AG09319 (cell line): ENCODE measurements around the gene ATG4B.
"Not testable (repeated sequence)": the region's sequence is repeated elsewhere in the genome, so short reads cannot be mapped to it uniquely, and the experiment has no call there.

Source experiments
- DNase-seq: peaks from one replicate; pipeline ENCODE4 v3.0.0-alpha.2; 2010; ENCODE audit warnings: low read depth; ENCODE audit errors: extremely low read depth
- TF ChIP-seq, protein P1 (sequence below): IDR thresholded peaks from 2 replicates; pipeline ENCODE4 v1.5.1; 2011; ENCODE audit warnings: low read depth, mild to moderate bottlenecking, inconsistent platforms, low read length, moderate library complexity

Gene ATG4B

DNA sequence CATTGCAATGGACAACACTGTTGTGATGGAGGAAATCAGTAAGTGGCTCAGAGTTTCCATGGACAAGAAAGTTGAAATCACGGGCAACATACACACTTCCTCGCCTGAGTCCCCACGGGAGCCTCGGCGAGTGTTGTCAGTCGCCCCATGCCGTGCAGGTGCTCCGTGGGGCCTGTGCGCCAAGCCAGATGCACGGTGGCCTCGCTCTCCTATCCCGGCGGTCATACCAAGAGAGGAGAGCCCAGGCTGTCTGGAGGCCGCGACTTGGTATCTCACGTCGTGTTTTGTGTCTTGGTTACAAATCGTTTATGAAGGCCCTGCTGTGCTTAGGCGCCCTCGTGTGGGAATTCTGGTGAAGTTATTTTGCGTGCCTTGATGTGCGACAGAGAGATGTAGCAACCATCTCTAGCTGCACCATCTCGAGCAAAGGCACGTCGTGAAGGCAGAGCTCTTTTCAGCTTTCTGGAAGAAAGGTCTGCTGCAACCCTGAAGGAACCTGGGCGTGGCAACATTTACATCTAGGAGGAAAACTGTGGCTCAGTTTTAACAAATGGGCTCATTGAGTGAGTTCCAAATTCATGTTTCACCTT is 21.8 kb downstream of the ATG4B start:
- DNase-seq = peak; percentile 40
- TF ChIP-seq, protein P1, sequence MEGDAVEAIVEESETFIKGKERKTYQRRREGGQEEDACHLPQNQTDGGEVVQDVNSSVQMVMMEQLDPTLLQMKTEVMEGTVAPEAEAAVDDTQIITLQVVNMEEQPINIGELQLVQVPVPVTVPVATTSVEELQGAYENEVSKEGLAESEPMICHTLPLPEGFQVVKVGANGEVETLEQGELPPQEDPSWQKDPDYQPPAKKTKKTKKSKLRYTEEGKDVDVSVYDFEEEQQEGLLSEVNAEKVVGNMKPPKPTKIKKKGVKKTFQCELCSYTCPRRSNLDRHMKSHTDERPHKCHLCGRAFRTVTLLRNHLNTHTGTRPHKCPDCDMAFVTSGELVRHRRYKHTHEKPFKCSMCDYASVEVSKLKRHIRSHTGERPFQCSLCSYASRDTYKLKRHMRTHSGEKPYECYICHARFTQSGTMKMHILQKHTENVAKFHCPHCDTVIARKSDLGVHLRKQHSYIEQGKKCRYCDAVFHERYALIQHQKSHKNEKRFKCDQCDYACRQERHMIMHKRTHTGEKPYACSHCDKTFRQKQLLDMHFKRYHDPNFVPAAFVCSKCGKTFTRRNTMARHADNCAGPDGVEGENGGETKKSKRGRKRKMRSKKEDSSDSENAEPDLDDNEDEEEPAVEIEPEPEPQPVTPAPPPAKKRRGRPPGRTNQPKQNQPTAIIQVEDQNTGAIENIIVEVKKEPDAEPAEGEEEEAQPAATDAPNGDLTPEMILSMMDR = peak; percentile 73

DNA sequence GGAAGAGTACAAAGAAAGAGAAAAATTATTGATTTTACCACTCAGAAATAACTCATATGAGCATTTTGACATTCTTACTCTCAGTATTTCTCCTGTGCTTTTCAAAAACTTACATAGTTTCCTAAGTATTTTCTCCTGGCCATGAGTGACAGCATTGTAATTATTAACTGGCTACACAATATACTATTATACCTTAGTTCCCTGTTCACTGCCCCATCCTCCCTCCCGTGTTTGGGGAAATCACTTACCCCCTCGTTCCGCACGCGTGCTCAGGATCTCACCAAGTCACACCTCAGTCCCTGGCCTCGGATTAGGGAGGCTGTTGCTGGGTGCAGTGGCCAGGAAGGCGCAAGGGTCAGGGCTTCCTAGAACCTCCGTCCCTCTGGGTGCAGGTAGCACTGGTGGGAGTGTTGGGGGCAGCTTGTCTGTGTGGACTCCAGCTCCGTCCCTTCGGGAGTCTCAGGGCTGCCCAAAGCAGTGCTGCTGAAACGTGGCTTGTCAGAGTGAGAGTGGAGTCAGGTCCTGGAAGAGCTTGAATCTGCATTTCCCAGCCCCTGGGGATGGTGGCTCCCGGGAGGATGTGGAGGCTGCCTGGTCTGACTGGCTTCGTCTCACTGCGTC is 23.2 kb downstream of the ATG4B start:
- no peak for DNase-seq
- TF ChIP-seq, protein P1 = no peak

DNA sequence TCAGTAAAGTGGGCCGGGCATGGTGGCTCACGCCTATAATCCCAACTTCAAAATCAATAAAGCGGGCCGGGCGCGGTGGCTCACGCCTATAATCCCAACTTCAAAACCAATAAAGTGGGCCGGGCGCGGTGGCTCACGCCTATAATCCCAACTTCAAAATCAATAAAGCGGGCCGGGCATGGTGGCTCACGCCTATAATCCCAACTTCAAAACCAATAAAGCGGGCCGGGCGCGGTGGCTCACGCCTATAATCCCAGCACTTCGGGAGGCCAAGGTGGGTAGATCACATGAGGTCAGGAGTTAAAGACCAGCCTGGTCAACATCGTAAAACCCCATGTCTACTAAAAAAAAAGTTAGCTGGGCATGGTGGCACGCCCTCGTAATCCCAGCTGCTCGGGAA is 25.2 kb downstream of the ATG4B start:
- DNase-seq = not testable (repeated sequence)

DNA sequence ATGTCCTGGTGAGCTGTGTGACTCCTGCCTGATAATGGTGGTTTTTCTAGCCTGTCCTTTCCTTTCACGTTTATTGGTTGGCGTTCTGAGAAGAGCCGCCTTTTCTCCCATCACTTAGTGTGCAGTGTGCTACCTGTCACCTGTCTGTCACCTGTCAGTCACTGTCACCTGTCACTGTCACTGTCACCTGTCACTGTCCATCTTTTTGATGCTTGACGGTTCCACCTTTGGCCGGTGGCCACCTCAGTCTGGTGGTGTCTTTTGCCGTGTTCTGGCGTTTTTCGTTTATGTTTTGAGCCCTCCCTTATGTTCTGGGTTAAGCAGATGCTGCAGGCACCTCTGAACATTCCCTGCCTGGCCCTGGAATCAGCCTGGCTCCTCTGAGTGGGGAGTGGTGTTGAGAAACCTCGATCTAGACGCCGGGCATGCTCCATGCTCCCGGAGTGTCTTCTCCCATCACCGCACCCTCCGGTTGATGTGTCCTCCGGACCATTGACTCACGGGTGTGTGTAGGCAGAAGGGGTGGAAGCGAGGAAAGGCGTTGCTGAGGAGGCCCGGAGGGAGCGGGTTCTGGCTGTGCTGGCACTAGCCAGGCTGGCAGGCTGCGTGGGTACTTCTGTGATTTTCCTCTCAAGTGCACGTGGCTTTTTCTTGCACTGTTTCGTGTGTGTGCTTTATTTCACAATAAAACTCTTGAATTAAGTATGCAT is 28.4 kb downstream of the ATG4B start:
- DNase-seq = no peak
- TF ChIP-seq, protein P1 = no peak

DNA sequence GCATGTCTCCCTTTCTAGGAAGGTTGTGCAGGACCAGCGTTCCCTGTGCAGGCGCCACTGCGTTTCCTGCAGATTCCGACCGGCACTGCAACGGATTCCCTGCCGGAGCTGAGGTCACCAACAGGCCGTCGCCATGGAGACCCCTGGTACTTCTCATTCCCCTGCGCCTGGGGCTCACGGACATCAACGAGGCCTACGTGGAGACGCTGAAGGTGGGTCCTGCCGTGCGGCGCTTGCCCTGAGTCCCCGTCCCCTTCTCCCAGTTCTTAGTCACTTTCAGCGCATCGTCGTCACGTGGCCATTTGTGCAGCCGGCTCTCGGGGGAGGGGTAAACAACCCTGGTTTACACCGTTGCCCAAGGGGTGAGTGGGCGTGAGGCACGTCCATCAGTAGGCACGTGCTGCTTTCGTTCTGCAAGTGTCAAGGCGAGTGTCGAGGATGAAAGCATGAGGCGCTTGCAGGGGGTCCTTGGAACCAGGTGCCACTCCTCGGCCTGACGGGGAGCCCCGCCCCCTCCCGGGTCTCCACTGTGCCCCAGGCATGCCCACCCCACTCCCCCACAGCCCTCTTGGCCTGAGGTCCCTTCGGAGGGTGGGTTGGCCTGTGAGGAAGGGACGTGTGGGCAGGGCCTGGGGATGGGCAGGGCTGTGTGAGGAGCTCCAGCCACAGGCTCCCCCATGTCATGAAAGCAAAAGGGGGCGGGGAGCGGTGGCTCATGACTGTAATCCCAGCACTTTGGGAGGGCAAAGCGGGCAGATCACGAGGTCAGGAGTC is 29.3 kb downstream of the ATG4B start:
- DNase-seq = no peak
- TF ChIP-seq, protein P1 = no peak

DNA sequence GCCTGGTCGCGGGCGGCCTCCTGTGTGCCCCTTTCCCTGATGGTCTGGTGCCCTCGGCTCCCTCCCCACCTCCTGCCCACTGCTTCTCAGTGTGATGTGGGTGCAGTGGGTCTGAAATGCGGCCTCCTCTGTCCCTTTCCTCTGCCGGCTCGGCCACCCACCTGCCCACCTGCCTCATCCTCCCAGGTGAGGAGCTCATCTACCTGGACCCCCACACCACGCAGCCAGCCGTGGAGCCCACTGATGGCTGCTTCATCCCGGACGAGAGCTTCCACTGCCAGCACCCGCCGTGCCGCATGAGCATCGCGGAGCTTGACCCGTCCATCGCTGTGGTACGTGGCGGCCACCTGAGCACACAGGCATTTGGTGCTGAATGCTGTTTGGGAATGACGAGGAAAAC is 30.9 kb downstream of the ATG4B start:
- TF ChIP-seq, protein P1 = no peak
- no peak for DNase-seq

DNA sequence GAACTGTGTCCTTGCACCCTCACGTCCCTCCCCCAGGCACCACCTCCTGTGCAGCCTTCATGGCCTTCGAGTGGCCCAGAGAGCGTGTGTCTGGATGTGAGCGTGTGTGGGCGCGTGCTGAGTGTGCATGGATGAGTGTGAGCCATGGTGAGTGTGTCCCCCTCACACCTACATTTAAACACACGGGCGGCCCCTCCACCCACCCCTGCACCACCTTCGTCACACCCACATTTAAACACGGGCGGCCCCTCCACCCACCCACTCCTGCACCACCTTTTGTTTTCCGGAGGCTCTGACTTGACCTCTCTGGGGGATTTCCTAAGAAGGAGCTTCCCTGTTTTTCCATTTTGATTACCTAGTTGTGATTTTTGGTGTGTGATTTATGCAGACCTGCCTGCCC is 31.3 kb downstream of the ATG4B start:
- no peak for DNase-seq
- TF ChIP-seq, protein P1 = no peak
